SU-DHL-6 (cell line): ENCODE measurements around the gene NDUFS5.

Source experiments
- H2AFZ ChIP-seq: fragments of 200-600 bp; sonication (generic); 2 replicates; pipeline ENCODE4 v1.6.1; 2014; ENCODE audit warnings: low read depth, mild to moderate bottlenecking, moderate library complexity, mixed read lengths, antibody characterized with exemption, low read length; ENCODE audit not compliant: severe bottlenecking
- H3F3A ChIP-seq: fragments of 200-600 bp; shearing (Covaris generic); 2 replicates; pipeline ENCODE4 v1.6.0; 2016; ENCODE audit warnings: antibody characterized with exemption, mild to moderate bottlenecking; ENCODE audit not compliant: insufficient read depth
- H3K27ac ChIP-seq: fragments of 200-600 bp; sonication (generic); 2 replicates; pipeline ENCODE4 v1.5.1; 2016; ENCODE audit warnings: low read depth, mild to moderate bottlenecking, low read length, moderate library complexity, mixed read lengths
- H3K27me3 ChIP-seq: fragments of 200-600 bp; sonication (generic), shearing (Covaris generic); 2 replicates; pipeline ENCODE4 v1.6.0; 2014; ENCODE audit warnings: mild to moderate bottlenecking, low read length
- H3K36me3 ChIP-seq: fragments of 200-600 bp; sonication (generic); 2 replicates; pipeline ENCODE4 v1.6.1; 2014; ENCODE audit warnings: mild to moderate bottlenecking, low read length, mixed read lengths
- H3K4me2 ChIP-seq: fragments of 300-600, 200-600 bp; shearing (Covaris generic), sonication (generic); 2 replicates; pipeline ENCODE4 v1.6.0; 2014; ENCODE audit warnings: low read length, low read depth, mild to moderate bottlenecking; ENCODE audit not compliant: poor library complexity, severe bottlenecking
- H3K4me3 ChIP-seq: fragments of 200-600 bp; sonication (generic); 2 replicates; pipeline ENCODE4 v1.5.1; 2014; ENCODE audit warnings: antibody characterized with exemption, low read length, mild to moderate bottlenecking, mixed read lengths; ENCODE audit not compliant: insufficient read depth, poor library complexity, severe bottlenecking
- H3K79me2 ChIP-seq: fragments of 200-600 bp; sonication (generic); 2 replicates; pipeline ENCODE4 v1.6.1; 2014; ENCODE audit warnings: mild to moderate bottlenecking, low read length, moderate library complexity; ENCODE audit not compliant: insufficient read depth
- H3K9ac ChIP-seq: fragments of 200-600 bp; sonication (generic); 2 replicates; pipeline ENCODE4 v1.7.0; 2014; ENCODE audit warnings: mild to moderate bottlenecking, low read length
- H3K9me2 ChIP-seq: fragments of 200-600 bp; sonication (generic); replicated peaks from 2 replicates; pipeline ENCODE4 v1.6.1; 2014; ENCODE audit warnings: low read length; ENCODE audit not compliant: insufficient read depth
- H3K9me3 ChIP-seq: fragments of 200-600 bp; sonication (generic); 2 replicates; pipeline ENCODE4 v1.6.1; 2014; ENCODE audit warnings: low read length, mixed read lengths; ENCODE audit not compliant: insufficient read depth
- H4K20me1 ChIP-seq: fragments of 200-600 bp; sonication (generic); 2 replicates; pipeline ENCODE4 v1.6.1; 2014; ENCODE audit warnings: low read depth, mild to moderate bottlenecking, antibody characterized with exemption, low read length, moderate library complexity, mixed read lengths
- EZH2phosphoT487 ChIP-seq: fragments of 200-600 bp; sonication (generic), shearing (Covaris generic); conservative IDR thresholded peaks from 2 replicates; pipeline ENCODE4 v1.6.1; 2018; ENCODE audit warnings: mild to moderate bottlenecking, antibody characterized with exemption, low read length, moderate library complexity, mixed read lengths
- TF ChIP-seq, protein P1 (sequence below): fragments of 200-600 bp; sonication (generic); IDR thresholded peaks from one replicate; pipeline ENCODE4 v1.5.1; 2017; ENCODE audit warnings: antibody characterized with exemption, mild to moderate bottlenecking, low read length, moderate library complexity; ENCODE audit not compliant: insufficient read depth, poor library complexity, severe bottlenecking

NDUFS5 gene

DNA sequence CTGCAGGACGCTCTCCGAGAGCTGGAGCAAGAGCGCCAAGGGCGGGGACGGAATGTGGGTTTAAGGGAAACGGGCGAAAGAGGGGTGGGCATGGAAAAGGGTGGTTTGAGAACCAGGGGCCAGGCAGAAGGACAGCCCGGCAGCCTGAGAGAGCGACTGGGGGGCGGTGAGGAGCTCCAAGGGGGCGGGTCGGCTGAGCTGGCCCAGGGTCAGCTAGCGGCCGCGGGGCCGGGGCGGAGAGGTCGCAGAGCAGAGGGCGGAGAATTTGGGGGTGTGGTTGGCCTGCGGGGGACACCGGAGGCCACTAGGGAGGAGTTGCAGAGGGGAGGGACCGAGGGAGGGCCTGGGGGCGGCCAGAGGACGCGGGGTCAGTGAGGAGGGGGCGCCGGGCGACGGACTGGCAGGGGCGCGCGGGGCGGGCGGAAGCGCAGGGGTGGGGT, 54.7 kb downstream of the NDUFS5 start:
- Histone ChIP-seq H3F3A (no peaks in the 10 kb centered on the region), H3K9ac (no peak overlapping the region), H3K27me3 (no peaks in the 10 kb centered on the region), H3K79me2 (no peaks in the 10 kb centered on the region), H2AFZ (no peak overlapping the region), H3K9me2 (no peaks in the 10 kb centered on the region), H4K20me1 (no peaks in the 10 kb centered on the region), H3K36me3 (no peaks in the 10 kb centered on the region), H3K9me3 (no peaks in the 10 kb centered on the region), H3K4me3 (no peak overlapping the region), H3K27ac (no peak overlapping the region), H3K4me2 (no peak overlapping the region)
- TF ChIP-seq, protein P1, sequence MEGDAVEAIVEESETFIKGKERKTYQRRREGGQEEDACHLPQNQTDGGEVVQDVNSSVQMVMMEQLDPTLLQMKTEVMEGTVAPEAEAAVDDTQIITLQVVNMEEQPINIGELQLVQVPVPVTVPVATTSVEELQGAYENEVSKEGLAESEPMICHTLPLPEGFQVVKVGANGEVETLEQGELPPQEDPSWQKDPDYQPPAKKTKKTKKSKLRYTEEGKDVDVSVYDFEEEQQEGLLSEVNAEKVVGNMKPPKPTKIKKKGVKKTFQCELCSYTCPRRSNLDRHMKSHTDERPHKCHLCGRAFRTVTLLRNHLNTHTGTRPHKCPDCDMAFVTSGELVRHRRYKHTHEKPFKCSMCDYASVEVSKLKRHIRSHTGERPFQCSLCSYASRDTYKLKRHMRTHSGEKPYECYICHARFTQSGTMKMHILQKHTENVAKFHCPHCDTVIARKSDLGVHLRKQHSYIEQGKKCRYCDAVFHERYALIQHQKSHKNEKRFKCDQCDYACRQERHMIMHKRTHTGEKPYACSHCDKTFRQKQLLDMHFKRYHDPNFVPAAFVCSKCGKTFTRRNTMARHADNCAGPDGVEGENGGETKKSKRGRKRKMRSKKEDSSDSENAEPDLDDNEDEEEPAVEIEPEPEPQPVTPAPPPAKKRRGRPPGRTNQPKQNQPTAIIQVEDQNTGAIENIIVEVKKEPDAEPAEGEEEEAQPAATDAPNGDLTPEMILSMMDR, result no peak
- TF ChIP-seq EZH2phosphoT487, result no peak

DNA sequence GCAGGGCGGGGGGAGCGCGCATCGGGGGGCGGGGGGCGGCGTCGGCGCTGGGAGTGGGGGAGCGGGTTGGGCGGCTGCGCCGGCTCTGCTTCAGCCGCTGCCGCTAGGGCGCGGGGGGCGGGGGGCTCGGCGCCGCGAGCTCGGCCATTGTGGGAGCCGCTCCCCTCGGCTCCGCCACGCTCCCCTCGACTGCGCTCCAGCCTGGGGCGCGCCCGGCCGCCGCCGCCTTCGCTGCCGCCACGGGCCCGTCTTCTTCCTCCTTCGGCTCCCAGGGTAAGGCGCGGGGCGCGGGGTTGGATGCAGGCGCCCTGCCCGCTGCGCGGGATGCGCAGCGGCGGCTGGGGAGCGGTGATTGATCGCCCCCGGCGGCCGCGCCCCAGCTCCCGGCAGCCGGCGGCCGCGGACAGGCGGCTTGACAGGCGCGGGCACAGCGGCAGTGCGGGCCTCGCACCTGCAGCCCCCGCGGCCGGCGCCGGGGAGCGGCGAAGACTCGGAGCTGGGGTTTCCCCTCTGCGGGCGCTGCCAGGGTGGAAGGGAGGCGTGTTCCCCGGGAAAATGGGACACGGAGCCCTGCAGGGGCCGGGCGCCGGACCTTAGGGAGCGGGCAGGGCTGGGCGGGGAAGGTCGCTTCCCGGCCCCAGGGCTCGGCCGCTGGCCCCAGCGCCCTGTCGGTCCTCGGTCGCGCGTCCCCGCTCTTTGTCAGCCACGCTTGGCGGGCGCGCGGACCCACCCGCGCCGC, 55.3 kb downstream of the NDUFS5 start:
- Histone ChIP-seq H3K9ac (no peak overlapping the region), H3K9me3 (no peaks in the 10 kb centered on the region), H3K27ac (no peak overlapping the region), H3K79me2 (no peaks in the 10 kb centered on the region), H4K20me1 (no peaks in the 10 kb centered on the region), H3F3A (no peaks in the 10 kb centered on the region), H2AFZ (no peak overlapping the region), H3K4me3 (no peak overlapping the region), H3K36me3 (no peaks in the 10 kb centered on the region), H3K4me2 (peak overlapping the region; percentile 9), H3K9me2 (no peaks in the 10 kb centered on the region), H3K27me3 (no peaks in the 10 kb centered on the region)
- TF ChIP-seq EZH2phosphoT487, result no peak
- TF ChIP-seq, protein P1, result no peak

- H3K79me2 ChIP-seq, result no peaks in the 10 kb centered on the region
- no peak overlapping the region for H3K4me3 ChIP-seq
- H2AFZ ChIP-seq, result no peak overlapping the region
- H3K9me2 ChIP-seq, result no peaks in the 10 kb centered on the region
- no peaks in the 10 kb centered on the region for H3F3A ChIP-seq
- no peak overlapping the region for H3K9ac ChIP-seq
- H3K27ac ChIP-seq, result no peak overlapping the region
- H3K27me3 ChIP-seq, result no peaks in the 10 kb centered on the region
- H3K36me3 ChIP-seq, result no peaks in the 10 kb centered on the region
- H3K9me3 ChIP-seq, result no peaks in the 10 kb centered on the region
- no peak overlapping the region for H3K4me2 ChIP-seq
- no peaks in the 10 kb centered on the region for H4K20me1 ChIP-seq
- TF ChIP-seq, protein P1, result no peak
Observed at GRCh38 chr1:39082010-39082799, 56.1 kb downstream of the NDUFS5 start.
